ENCODE measurements around the gene MSI2. TPM values are rescaled to one million over a fixed set of nuclear protein-coding genes. Genes with fewer than 3 reads are reported as not detected.

MSI2 gene
- total RNA-seq, 1 donor = 23.2 TPM

DNA sequence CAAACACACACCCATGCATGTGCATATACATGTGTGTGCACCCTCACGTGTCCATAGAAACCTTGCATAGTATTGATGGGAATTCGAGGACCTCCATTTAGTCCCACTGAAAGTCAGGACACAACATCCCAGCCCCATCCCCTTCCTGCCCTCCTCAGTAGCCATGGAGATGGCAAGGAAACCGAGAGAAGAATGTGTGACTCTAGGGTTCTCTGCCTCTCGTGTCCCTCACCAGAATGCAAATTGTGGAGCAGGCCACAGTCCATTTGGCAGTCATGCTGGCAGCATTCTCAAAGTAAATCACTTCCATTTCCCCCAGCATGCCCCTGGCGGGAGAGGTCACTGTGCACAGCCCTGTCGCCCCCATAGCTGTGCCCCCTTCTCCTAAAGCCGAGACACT, 141.1 kb downstream of the MSI2 start:
- no peak overlapping the region for H3K4me2 ChIP-seq (ENCODE audit: insufficient read depth, low read length)

GRCh38 chr17:57399690-57400089, 143.4 kb downstream of the MSI2 start:
- H3K4me1 ChIP-seq (ENCODE audit: insufficient read depth, low read length) = no peaks in the 10 kb centered on the region
- H4K20me1 ChIP-seq (ENCODE audit: insufficient read depth, low read length) = peaks cover 5% of the 10 kb centered on the region
- H3K27me3 ChIP-seq (ENCODE audit: insufficient read depth, low read length) = no peaks in the 10 kb centered on the region
- H2AFZ ChIP-seq (ENCODE audit: low read length) = no peak overlapping the region
- no peak overlapping the region for H3K4me3 ChIP-seq (ENCODE audit: insufficient read depth, low read length)
- H3K27ac ChIP-seq (ENCODE audit: low read depth, low read length) = no peak overlapping the region
- H3K36me3 ChIP-seq (ENCODE audit: insufficient read depth, low read length) = no peaks in the 10 kb centered on the region
- no peaks in the 10 kb centered on the region for H3K9me3 ChIP-seq (ENCODE audit: low read depth, low read length)
- no peaks in the 10 kb centered on the region for H3K79me2 ChIP-seq (ENCODE audit: insufficient read depth, low read length)
- TF ChIP-seq, protein P1, sequence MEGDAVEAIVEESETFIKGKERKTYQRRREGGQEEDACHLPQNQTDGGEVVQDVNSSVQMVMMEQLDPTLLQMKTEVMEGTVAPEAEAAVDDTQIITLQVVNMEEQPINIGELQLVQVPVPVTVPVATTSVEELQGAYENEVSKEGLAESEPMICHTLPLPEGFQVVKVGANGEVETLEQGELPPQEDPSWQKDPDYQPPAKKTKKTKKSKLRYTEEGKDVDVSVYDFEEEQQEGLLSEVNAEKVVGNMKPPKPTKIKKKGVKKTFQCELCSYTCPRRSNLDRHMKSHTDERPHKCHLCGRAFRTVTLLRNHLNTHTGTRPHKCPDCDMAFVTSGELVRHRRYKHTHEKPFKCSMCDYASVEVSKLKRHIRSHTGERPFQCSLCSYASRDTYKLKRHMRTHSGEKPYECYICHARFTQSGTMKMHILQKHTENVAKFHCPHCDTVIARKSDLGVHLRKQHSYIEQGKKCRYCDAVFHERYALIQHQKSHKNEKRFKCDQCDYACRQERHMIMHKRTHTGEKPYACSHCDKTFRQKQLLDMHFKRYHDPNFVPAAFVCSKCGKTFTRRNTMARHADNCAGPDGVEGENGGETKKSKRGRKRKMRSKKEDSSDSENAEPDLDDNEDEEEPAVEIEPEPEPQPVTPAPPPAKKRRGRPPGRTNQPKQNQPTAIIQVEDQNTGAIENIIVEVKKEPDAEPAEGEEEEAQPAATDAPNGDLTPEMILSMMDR (IDR thresholded peaks at IDR 0.05; ENCODE audit: extremely low read depth, low read depth, low read length) = no peak
- no peak overlapping the region for H3K4me2 ChIP-seq (ENCODE audit: insufficient read depth, low read length)
- DNase-seq (ENCODE audit: insufficient read length, low spot score, missing footprints) = no peak

More for the DNA sequence above, 141.1 kb downstream of the MSI2 start:
- no peak overlapping the region for H2AFZ ChIP-seq (ENCODE audit: low read length)
- H3K9me3 ChIP-seq (ENCODE audit: low read depth, low read length) = no peaks in the 10 kb centered on the region
- peaks cover 5% of the 10 kb centered on the region for H4K20me1 ChIP-seq (ENCODE audit: insufficient read depth, low read length)
- H3K4me1 ChIP-seq (ENCODE audit: insufficient read depth, low read length) = no peaks in the 10 kb centered on the region
- H3K4me3 ChIP-seq (ENCODE audit: insufficient read depth, low read length) = no peak overlapping the region
- no peaks in the 10 kb centered on the region for H3K79me2 ChIP-seq (ENCODE audit: insufficient read depth, low read length)
- H3K36me3 ChIP-seq (ENCODE audit: insufficient read depth, low read length) = no peaks in the 10 kb centered on the region
- TF ChIP-seq, protein P1 (IDR thresholded peaks at IDR 0.05; ENCODE audit: extremely low read depth, low read depth, low read length) = no peak
- H3K27me3 ChIP-seq (ENCODE audit: insufficient read depth, low read length) = no peaks in the 10 kb centered on the region
- H3K27ac ChIP-seq (ENCODE audit: low read depth, low read length) = no peak overlapping the region
- DNase-seq (ENCODE audit: insufficient read length, low spot score, missing footprints) = no peak

DNA sequence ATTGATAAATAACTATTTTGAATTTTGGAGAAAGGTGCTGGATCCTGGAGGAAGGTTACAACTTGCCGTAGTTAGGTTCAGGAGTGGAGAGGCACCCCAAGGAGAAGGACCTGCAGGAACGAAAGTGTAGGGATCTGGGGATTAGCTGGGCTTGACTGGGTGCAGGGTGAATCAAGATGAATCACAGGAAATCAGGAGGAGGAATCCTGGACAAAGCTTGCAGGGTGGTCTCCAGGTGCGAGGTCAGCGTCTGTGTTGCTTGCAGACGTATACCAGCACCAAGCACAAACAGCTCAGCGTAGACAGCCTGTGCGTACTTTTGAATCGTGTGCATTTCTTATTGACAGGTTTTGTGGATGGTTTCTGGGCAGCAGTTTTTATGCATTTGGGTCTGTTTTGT, 144.3 kb downstream of the MSI2 start:
- no peaks in the 10 kb centered on the region for H3K9me3 ChIP-seq (ENCODE audit: low read depth, low read length)
- peaks cover 5% of the 10 kb centered on the region for H4K20me1 ChIP-seq (ENCODE audit: insufficient read depth, low read length)
- no peak overlapping the region for H3K4me2 ChIP-seq (ENCODE audit: insufficient read depth, low read length)
- H3K36me3 ChIP-seq (ENCODE audit: insufficient read depth, low read length) = no peaks in the 10 kb centered on the region
- TF ChIP-seq, protein P1 (IDR thresholded peaks at IDR 0.05; ENCODE audit: extremely low read depth, low read depth, low read length) = no peak
- H3K4me3 ChIP-seq (ENCODE audit: insufficient read depth, low read length) = no peak overlapping the region
- no peak for DNase-seq (ENCODE audit: insufficient read length, low spot score, missing footprints)
- H3K27me3 ChIP-seq (ENCODE audit: insufficient read depth, low read length) = no peaks in the 10 kb centered on the region
- H3K4me1 ChIP-seq (ENCODE audit: insufficient read depth, low read length) = no peaks in the 10 kb centered on the region
- H3K27ac ChIP-seq (ENCODE audit: low read depth, low read length) = no peak overlapping the region
- no peak overlapping the region for H2AFZ ChIP-seq (ENCODE audit: low read length)
- H3K79me2 ChIP-seq (ENCODE audit: insufficient read depth, low read length) = no peaks in the 10 kb centered on the region

DNA sequence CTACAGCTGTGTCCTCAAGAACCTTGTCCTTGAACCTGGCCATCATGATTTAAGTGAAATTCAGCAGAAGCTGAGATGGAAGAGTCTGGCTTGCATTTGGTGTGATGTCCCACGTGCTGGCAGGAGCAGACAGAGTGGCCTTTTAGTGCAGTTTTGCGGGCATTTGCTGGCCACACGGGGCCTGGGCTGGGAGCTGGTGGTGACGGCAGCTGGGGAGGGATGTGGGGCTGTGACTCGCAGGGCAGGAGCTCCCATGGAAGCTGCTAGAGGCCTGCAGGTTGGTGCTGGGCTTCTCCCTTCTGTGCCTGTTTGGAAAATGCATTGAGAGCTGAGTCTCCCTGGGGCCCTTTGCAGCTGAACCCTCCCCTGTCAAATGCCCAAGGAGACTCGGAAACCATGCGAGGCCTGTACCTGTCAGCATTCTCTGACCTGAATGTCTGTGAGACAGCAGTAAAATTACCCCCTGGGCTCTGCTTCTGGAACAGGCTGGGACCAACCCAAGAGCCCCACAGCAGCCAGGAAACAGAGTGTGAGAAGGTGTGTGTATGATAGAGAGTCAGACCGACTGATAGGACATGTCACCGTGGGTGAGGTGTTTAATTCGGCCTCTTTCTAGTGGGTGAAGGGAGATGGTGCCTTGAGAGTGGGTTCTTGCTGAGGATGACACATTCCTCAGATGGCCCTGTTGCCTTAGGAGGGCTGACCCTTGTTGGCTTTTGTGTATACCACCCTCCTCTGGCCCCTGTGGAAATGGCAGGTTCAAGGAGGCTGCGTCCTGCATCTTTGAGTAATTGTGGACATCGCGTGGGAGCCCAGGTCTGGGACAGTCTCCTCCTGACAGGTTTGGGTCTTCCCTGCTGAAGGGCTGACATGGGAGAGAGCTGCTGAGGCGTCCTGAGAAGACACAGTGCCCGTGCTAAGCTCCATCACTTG, 145.5 kb downstream of the MSI2 start:
- Histone ChIP-seq H3K4me3 (ENCODE audit: insufficient read depth, low read length) (no peak overlapping the region), H3K79me2 (ENCODE audit: insufficient read depth, low read length) (no peaks in the 10 kb centered on the region), H3K4me2 (ENCODE audit: insufficient read depth, low read length) (no peak overlapping the region), H3K27ac (ENCODE audit: low read depth, low read length) (no peak overlapping the region), H2AFZ (ENCODE audit: low read length) (no peak overlapping the region), H3K4me1 (ENCODE audit: insufficient read depth, low read length) (no peaks in the 10 kb centered on the region), H4K20me1 (ENCODE audit: insufficient read depth, low read length) (peaks cover 5% of the 10 kb centered on the region), H3K9me3 (ENCODE audit: low read depth, low read length) (no peaks in the 10 kb centered on the region), H3K36me3 (ENCODE audit: insufficient read depth, low read length) (no peaks in the 10 kb centered on the region), H3K27me3 (ENCODE audit: insufficient read depth, low read length) (no peaks in the 10 kb centered on the region)
- TF ChIP-seq, protein P1 (IDR thresholded peaks at IDR 0.05; ENCODE audit: extremely low read depth, low read depth, low read length) = no peak
- no peak for DNase-seq (ENCODE audit: insufficient read length, low spot score, missing footprints)
